ENCODE measurements around the gene CXCL1. TPM values are rescaled to one million over a fixed set of nuclear protein-coding genes. Genes with fewer than 3 reads are reported as not detected.

CXCL1 gene
- total and polyA plus RNA-seq, 2 experiments from 2014 or later, result 9.6 to 28.8 TPM

DNA sequence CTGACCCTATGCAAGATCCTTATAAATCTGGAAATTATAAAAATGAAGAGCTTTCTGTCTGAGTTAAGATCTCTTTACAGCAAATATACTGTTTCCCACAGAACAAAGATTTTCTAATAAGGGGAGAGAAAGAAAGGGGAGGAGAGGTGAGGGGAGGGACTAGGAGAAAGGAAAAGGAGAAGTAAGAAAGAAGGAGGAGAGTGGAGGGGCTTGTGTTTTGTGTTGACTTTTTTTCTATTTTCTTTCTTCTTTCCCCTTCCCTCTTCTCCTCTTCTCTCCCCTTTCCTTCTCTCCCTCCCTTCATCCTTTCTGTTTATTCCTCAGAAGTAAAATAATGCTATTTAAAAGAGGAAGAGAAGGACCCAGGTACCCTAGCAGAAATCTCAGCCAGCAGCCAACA, 26.5 kb upstream of the CXCL1 start:
- no peaks in the 10 kb centered on the region for H4K20me1 ChIP-seq (ENCODE audit: insufficient read depth, poor library complexity, severe bottlenecking)
- DNase-seq (ENCODE audit: low spot score), result no peak
- TF ChIP-seq, protein P1, sequence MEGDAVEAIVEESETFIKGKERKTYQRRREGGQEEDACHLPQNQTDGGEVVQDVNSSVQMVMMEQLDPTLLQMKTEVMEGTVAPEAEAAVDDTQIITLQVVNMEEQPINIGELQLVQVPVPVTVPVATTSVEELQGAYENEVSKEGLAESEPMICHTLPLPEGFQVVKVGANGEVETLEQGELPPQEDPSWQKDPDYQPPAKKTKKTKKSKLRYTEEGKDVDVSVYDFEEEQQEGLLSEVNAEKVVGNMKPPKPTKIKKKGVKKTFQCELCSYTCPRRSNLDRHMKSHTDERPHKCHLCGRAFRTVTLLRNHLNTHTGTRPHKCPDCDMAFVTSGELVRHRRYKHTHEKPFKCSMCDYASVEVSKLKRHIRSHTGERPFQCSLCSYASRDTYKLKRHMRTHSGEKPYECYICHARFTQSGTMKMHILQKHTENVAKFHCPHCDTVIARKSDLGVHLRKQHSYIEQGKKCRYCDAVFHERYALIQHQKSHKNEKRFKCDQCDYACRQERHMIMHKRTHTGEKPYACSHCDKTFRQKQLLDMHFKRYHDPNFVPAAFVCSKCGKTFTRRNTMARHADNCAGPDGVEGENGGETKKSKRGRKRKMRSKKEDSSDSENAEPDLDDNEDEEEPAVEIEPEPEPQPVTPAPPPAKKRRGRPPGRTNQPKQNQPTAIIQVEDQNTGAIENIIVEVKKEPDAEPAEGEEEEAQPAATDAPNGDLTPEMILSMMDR (IDR thresholded peaks at IDR 0.05; ENCODE audit: poor library complexity), result no peak
- no peak overlapping the region for H3K27ac ChIP-seq
- H3K27me3 ChIP-seq, result peaks cover 29% of the 10 kb centered on the region
- no peaks in the 10 kb centered on the region for H3K9me3 ChIP-seq (ENCODE audit: low read depth)
- no peaks in the 10 kb centered on the region for H3K9me2 ChIP-seq (replicated peaks; ENCODE audit: insufficient read depth)
- H3K36me3 ChIP-seq (replicated peaks; ENCODE audit: insufficient read depth, low read depth), result no peaks in the 10 kb centered on the region
- H3K4me3 ChIP-seq, result no peak overlapping the region
- no peaks in the 10 kb centered on the region for H3K4me1 ChIP-seq (ENCODE audit: insufficient read depth)
- no peaks in the 10 kb centered on the region for H3K79me2 ChIP-seq
- H3K4me2 ChIP-seq, result no peak overlapping the region
- no peak overlapping the region for H2AFZ ChIP-seq

DNA sequence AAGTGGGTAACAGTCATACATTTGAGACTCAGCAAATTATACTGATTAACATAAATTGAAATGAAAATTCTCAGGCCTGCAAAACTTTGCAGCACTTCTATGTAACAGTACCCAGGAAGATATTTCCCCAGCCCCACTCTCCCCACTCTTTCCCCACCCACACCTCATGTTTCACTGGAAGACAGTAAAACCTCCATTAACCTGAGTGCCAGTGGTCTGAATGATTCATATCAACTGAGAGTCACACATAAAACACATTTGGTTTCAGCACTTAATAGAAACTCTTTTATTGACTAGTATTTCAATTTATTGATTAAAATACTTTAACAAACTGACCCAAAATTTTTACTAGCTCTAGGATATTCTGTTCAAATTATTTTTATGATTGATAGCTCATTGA, 25.8 kb upstream of the CXCL1 start:
- no peak overlapping the region for H2AFZ ChIP-seq
- no peak overlapping the region for H3K27ac ChIP-seq
- TF ChIP-seq EZH2 (IDR thresholded peaks at IDR 0.05; ENCODE audit: borderline replicate concordance), result no peak
- TF ChIP-seq, protein P1 (IDR thresholded peaks at IDR 0.05; ENCODE audit: poor library complexity), result no peak
- no peak overlapping the region for H3K4me2 ChIP-seq
- H3K27me3 ChIP-seq, result peaks cover 22% of the 10 kb centered on the region
- DNase-seq (ENCODE audit: low spot score), result no peak
- no peaks in the 10 kb centered on the region for H3K9me2 ChIP-seq (replicated peaks; ENCODE audit: insufficient read depth)
- no peaks in the 10 kb centered on the region for H3K9me3 ChIP-seq (ENCODE audit: low read depth)
- H3K79me2 ChIP-seq, result no peaks in the 10 kb centered on the region
- H3K36me3 ChIP-seq (replicated peaks; ENCODE audit: insufficient read depth, low read depth), result no peaks in the 10 kb centered on the region
- H3K4me3 ChIP-seq, result no peak overlapping the region
- no peaks in the 10 kb centered on the region for H3K4me1 ChIP-seq (ENCODE audit: insufficient read depth)
- H4K20me1 ChIP-seq (ENCODE audit: insufficient read depth, poor library complexity, severe bottlenecking), result no peaks in the 10 kb centered on the region

DNA sequence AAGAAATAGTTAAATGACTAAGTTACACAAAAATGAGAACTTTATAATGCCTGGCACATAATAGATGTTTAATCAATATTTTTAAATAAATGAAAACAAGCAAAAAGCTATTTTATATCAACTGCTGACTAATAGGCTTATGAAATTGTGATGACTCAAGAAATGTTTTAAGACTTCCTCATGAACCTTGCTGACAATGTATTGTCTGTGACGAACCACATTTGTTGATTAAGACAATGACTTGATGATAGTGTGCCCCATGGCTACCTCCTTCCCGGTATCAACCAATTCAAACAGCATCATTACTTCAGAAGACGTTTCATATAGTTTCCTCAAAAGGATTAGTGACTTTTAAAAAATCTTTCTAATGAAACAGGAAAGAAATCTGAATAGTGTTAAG, 24.8 kb upstream of the CXCL1 start:
- Histone ChIP-seq H3K9me2 (replicated peaks; ENCODE audit: insufficient read depth) (no peaks in the 10 kb centered on the region), H3K27ac (no peak overlapping the region), H3K9me3 (ENCODE audit: low read depth) (no peaks in the 10 kb centered on the region), H3K4me3 (no peak overlapping the region), H3K36me3 (replicated peaks; ENCODE audit: insufficient read depth, low read depth) (no peaks in the 10 kb centered on the region), H3K4me2 (no peak overlapping the region), H3K79me2 (no peaks in the 10 kb centered on the region), H4K20me1 (ENCODE audit: insufficient read depth, poor library complexity, severe bottlenecking) (no peaks in the 10 kb centered on the region), H3K27me3 (peaks cover 12% of the 10 kb centered on the region), H3K4me1 (ENCODE audit: insufficient read depth) (no peaks in the 10 kb centered on the region), H2AFZ (no peak overlapping the region)
- no peak for DNase-seq (ENCODE audit: low spot score)
- TF ChIP-seq EZH2phosphoT487 (IDR thresholded peaks at IDR 0.05; ENCODE audit: low read depth, severe bottlenecking, unreplicated experiment), result no peak
- TF ChIP-seq, protein P1 (IDR thresholded peaks at IDR 0.05; ENCODE audit: poor library complexity), result no peak
- no peak for TF ChIP-seq EZH2 (IDR thresholded peaks at IDR 0.05; ENCODE audit: borderline replicate concordance)
- WGBS (ENCODE audit: low lambda C conversion rate, missing lambda C conversion rate), result 62% methylated on average over 3 of the region's 3 CpGs

DNA sequence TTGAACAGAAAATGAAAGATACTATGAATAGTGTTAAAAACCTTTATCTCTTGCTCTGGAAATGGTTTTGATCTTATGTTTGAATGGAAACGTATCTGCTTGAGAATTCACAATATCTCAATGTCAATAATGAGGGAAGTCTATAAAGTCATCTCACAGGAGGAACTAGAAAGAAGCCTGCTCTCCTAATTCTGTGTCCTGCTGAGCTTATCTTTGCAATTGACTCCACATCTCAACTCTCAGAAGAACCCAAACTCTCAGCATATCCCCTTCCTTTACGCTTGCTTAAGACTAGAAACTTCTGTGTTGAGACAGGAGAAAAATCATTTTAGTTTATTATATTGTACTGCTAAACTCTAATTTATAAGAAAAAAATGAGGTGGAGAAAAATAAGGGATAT, 24.4 kb upstream of the CXCL1 start:
- WGBS (ENCODE audit: low lambda C conversion rate, missing lambda C conversion rate), result 43% methylated on average over 2 of the region's 2 CpGs
- H3K36me3 ChIP-seq (replicated peaks; ENCODE audit: insufficient read depth, low read depth), result no peaks in the 10 kb centered on the region
- no peak for DNase-seq (ENCODE audit: low spot score)
- no peak overlapping the region for H3K4me3 ChIP-seq
- no peaks in the 10 kb centered on the region for H3K9me2 ChIP-seq (replicated peaks; ENCODE audit: insufficient read depth)
- no peaks in the 10 kb centered on the region for H3K4me1 ChIP-seq (ENCODE audit: insufficient read depth)
- no peaks in the 10 kb centered on the region for H3K9me3 ChIP-seq (ENCODE audit: low read depth)
- H3K27me3 ChIP-seq, result peaks cover 9% of the 10 kb centered on the region
- H4K20me1 ChIP-seq (ENCODE audit: insufficient read depth, poor library complexity, severe bottlenecking), result no peaks in the 10 kb centered on the region
- H3K79me2 ChIP-seq, result no peaks in the 10 kb centered on the region
- no peak overlapping the region for H2AFZ ChIP-seq
- H3K4me2 ChIP-seq, result no peak overlapping the region
- TF ChIP-seq, protein P1 (IDR thresholded peaks at IDR 0.05; ENCODE audit: poor library complexity), result no peak
- no peak for TF ChIP-seq EZH2 (IDR thresholded peaks at IDR 0.05; ENCODE audit: borderline replicate concordance)
- no peak for TF ChIP-seq EZH2phosphoT487 (IDR thresholded peaks at IDR 0.05; ENCODE audit: low read depth, severe bottlenecking, unreplicated experiment)
- H3K27ac ChIP-seq, result no peak overlapping the region

All from hepatocyte (in vitro differentiated cells).